ENCODE measurements around the gene C3orf49.

The C3orf49 gene

DNA sequence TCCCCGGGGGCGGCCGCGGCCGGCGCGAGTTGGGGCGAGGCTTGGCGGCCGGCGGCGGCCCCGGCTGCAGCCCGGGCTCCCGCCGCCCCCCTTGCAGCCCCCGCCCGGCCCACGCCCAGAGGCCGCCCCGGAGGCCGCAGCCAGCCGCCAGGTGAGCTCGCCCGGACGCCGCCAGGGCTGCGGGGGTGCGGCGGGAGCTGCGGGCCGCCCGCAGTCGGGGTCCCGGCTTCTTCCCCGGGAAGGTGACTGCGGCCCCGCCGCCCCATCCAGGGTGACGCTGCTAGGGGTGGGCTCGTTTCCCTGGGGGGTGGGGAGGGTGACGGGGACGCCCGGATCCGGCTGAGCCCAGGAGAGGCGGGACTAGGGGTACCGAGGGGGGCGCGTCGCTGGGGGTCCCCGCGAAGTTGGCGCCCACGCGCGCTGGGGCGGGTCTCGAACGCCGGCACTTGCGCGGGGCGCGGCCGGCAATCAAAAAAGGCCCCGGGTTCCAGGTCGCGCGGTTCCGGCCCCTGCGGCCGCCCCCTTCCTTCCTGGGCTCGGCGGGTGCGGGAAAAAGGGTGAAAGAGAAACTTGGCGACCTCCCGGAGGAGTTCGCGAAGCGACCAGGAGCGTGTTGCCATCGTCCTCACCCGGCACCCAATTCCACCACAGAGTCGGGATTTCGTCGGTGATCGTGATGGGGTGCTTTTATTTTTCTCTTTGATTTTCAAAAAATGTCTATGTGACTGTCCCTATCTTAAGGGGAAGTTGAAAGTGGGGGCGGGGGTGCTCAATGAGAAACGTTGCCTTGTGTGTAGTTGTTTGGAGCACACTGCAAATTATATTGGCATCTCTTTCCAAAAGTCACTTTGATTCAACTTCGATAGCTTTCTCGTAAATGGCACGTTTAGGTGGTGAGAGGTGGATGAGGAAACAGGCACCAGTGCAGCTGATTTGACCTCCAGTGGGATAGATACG is 45.2 kb downstream of the C3orf49 start:
- peak; percentile 80 for ATAC-seq
- H3K27ac Mint-ChIP-seq, result peak overlapping the region; percentile 84
- no peaks in the 10 kb centered on the region for H3K36me3 Mint-ChIP-seq
- H3K9me3 Mint-ChIP-seq, result no peaks in the 10 kb centered on the region
- peak overlapping the region; percentile 88 for H3K4me3 Mint-ChIP-seq
- peaks cover 62% of the 10 kb centered on the region for H3K4me1 Mint-ChIP-seq
- no peaks in the 10 kb centered on the region for H3K27me3 Mint-ChIP-seq

- Mint-ChIP-seq H3K27me3 (no peaks in the 10 kb centered on the region), H3K4me3 (peak overlapping the region; percentile 88), H3K27ac (peak overlapping the region; percentile 84), H3K36me3 (no peaks in the 10 kb centered on the region), H3K4me1 (peaks cover 63% of the 10 kb centered on the region), H3K9me3 (no peaks in the 10 kb centered on the region)
- ATAC-seq, result no peak
Measured at GRCh38 chr3:63864965-63865327, 45.8 kb downstream of the C3orf49 start.

DNA sequence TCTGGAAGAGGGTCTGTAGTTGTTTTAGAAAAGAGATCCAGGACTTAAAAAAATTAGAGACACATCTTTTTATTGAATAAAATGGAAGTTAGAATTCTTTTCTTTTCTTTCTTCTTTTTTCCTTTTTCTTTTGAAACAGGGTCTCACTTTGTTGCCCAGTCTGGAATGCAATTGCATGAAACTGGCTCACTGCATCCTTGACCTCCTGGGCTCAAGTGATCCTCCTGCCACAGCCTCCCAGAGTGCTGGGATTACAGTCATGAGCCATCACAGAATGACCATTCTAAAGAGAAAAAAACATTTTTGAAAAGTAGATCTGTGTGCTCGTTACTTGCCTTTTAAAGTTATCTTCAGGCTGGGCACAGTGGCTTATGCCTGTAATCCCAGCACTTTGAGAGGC is 48.1 kb downstream of the C3orf49 start:
- Mint-ChIP-seq H3K27me3 (no peaks in the 10 kb centered on the region), H3K36me3 (no peaks in the 10 kb centered on the region), H3K4me3 (no peak overlapping the region), H3K4me1 (peaks cover 60% of the 10 kb centered on the region), H3K27ac (no peak overlapping the region), H3K9me3 (no peaks in the 10 kb centered on the region)
- ATAC-seq, result no peak

- Mint-ChIP-seq H3K36me3 (peaks cover 7% of the 10 kb centered on the region), H3K9me3 (no peaks in the 10 kb centered on the region), H3K27me3 (no peaks in the 10 kb centered on the region), H3K4me3 (no peak overlapping the region), H3K4me1 (peaks cover 53% of the 10 kb centered on the region), H3K27ac (no peak overlapping the region)
- no peak for ATAC-seq
Measured at GRCh38 chr3:63869940-63870614, 51.0 kb downstream of the C3orf49 start.

DNA sequence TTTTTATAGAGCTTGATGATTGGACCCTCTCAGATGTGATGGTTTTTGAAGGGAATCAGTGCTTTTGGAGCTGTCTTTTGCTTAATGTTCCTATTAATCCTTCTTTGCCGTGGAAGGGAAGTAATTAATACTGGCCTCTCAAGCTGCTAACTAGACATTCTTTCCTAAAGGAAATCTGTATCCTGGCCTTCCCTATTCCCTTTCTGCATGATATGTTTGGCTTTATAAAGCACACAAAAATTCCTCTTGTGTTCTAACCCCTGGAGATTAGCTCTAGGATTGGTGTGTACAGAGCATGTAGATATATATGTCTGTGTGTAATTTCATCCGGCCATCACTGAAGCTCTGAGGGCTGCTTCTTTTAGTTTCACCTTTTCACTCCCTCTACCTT is 51.5 kb downstream of the C3orf49 start:
- no peak overlapping the region for H3K4me3 Mint-ChIP-seq
- H3K4me1 Mint-ChIP-seq, result peaks cover 55% of the 10 kb centered on the region
- H3K27ac Mint-ChIP-seq, result no peak overlapping the region
- H3K27me3 Mint-ChIP-seq, result no peaks in the 10 kb centered on the region
- peaks cover 7% of the 10 kb centered on the region for H3K36me3 Mint-ChIP-seq
- no peak for ATAC-seq
- H3K9me3 Mint-ChIP-seq, result no peaks in the 10 kb centered on the region

- Mint-ChIP-seq H3K36me3 (peaks cover 7% of the 10 kb centered on the region), H3K4me3 (no peak overlapping the region), H3K9me3 (no peaks in the 10 kb centered on the region), H3K27me3 (no peaks in the 10 kb centered on the region), H3K4me1 (peaks cover 67% of the 10 kb centered on the region), H3K27ac (no peak overlapping the region)
- no peak for ATAC-seq
Measured at GRCh38 chr3:63872135-63872924, 53.2 kb downstream of the C3orf49 start.

- no peaks in the 10 kb centered on the region for H3K27me3 Mint-ChIP-seq
- peaks cover 7% of the 10 kb centered on the region for H3K36me3 Mint-ChIP-seq
- no peak overlapping the region for H3K4me3 Mint-ChIP-seq
- H3K4me1 Mint-ChIP-seq, result peaks cover 67% of the 10 kb centered on the region
- no peak for ATAC-seq
- no peak overlapping the region for H3K27ac Mint-ChIP-seq
- H3K9me3 Mint-ChIP-seq, result no peaks in the 10 kb centered on the region
Measured at GRCh38 chr3:63874769-63875168, 55.7 kb downstream of the C3orf49 start.

- H3K27me3 Mint-ChIP-seq, result no peaks in the 10 kb centered on the region
- H3K4me3 Mint-ChIP-seq, result no peak overlapping the region
- ATAC-seq, result no peak
- H3K9me3 Mint-ChIP-seq, result no peaks in the 10 kb centered on the region
- H3K36me3 Mint-ChIP-seq, result peaks cover 7% of the 10 kb centered on the region
- H3K27ac Mint-ChIP-seq, result peak overlapping the region; percentile 35
- H3K4me1 Mint-ChIP-seq, result peaks cover 69% of the 10 kb centered on the region
Measured at GRCh38 chr3:63875510-63875909, 56.4 kb downstream of the C3orf49 start.

- Mint-ChIP-seq H3K27me3 (no peaks in the 10 kb centered on the region), H3K4me1 (peaks cover 69% of the 10 kb centered on the region), H3K36me3 (peaks cover 13% of the 10 kb centered on the region), H3K27ac (peak overlapping the region; percentile 35), H3K9me3 (no peaks in the 10 kb centered on the region), H3K4me3 (no peak overlapping the region)
- ATAC-seq, result no peak
Measured at GRCh38 chr3:63876260-63876659, 57.2 kb downstream of the C3orf49 start.

GRCh38 chr3:63877737-63878393 is 58.8 kb downstream of the C3orf49 start:
- H3K27ac Mint-ChIP-seq, result peak overlapping the region; percentile 1
- no peaks in the 10 kb centered on the region for H3K9me3 Mint-ChIP-seq
- H3K27me3 Mint-ChIP-seq, result no peaks in the 10 kb centered on the region
- no peak for ATAC-seq
- H3K4me1 Mint-ChIP-seq, result peaks cover 67% of the 10 kb centered on the region
- H3K36me3 Mint-ChIP-seq, result peaks cover 13% of the 10 kb centered on the region
- no peak overlapping the region for H3K4me3 Mint-ChIP-seq

DNA sequence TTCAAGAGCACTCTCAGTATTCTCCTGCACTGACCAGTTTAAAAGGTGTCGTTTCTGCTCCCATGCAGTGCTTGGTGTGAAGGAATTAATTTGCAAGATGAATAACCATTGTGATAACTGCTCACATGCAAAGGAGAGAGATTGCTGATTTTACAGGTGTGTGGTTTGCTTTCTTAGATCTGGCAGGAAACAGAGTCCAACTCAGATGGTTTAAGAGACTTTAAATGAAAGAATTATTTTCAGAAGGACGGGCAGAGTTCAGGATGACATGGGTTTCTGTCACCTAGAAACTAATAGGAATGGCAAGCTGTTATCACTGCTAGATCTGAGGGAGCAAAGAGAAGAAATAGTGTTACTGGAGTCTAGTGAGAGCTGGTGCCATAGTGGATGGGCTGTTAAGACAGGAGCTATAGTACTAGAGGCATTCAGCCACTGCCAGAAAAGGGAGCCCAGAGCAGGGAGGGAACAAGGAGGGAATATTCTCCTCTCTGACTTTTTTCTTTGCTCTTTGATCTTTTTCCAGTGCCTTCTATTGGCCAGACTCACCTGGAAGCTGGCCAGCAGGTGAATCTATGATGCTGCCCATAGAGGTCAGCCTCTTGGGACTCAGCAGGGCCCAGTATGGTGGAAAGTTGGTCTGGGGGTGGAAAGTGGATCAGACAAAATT is 59.4 kb downstream of the C3orf49 start:
- no peaks in the 10 kb centered on the region for H3K9me3 Mint-ChIP-seq
- ATAC-seq, result no peak
- no peak overlapping the region for H3K4me3 Mint-ChIP-seq
- H3K36me3 Mint-ChIP-seq, result peaks cover 11% of the 10 kb centered on the region
- H3K4me1 Mint-ChIP-seq, result peaks cover 65% of the 10 kb centered on the region
- peak overlapping the region; percentile 1 for H3K27ac Mint-ChIP-seq
- no peaks in the 10 kb centered on the region for H3K27me3 Mint-ChIP-seq

DNA sequence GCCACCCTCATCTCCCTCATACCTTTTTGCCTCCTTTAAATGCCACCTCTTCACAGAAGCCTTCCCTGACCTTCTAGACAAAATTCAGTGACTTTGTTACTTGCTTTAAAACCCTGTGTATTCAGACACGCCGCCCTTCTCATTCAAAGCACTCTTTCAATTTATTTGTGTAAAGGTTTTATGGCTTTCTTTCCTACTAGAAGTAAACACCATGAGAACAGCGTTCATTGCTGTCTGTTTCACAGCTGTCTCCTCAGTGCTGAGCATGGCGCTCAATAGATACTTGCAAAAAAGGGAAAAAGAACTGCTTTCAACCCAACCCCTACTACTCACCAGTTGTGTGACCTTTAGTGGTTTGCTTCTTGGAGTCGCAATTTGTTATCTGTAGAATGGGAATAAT is 61.6 kb downstream of the C3orf49 start:
- peaks cover 59% of the 10 kb centered on the region for H3K4me1 Mint-ChIP-seq
- no peaks in the 10 kb centered on the region for H3K9me3 Mint-ChIP-seq
- H3K4me3 Mint-ChIP-seq, result no peak overlapping the region
- ATAC-seq, result no peak
- peaks cover 12% of the 10 kb centered on the region for H3K36me3 Mint-ChIP-seq
- peak overlapping the region; percentile 12 for H3K27ac Mint-ChIP-seq
- H3K27me3 Mint-ChIP-seq, result no peaks in the 10 kb centered on the region

DNA sequence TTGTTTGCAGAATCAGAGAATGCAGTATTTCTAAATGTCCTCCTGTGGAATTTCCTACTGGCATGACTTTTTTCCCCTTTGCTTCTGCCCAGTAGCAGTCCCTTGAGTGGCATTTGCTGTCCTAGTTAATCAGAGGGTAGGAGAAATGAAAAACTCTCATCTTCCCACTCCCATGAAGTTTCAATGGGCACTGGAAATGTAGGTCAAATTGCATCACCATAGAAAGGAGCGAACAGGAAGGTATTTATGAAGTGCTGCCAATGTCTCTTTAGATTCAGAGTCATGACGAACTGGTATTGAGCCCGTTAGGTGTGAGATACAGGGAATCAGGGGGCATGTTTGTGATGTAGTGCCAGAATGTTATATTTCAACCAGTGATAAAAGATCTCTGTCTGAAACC is 67.8 kb downstream of the C3orf49 start:
- H3K27me3 Mint-ChIP-seq, result no peaks in the 10 kb centered on the region
- H3K9me3 Mint-ChIP-seq, result no peaks in the 10 kb centered on the region
- H3K27ac Mint-ChIP-seq, result no peak overlapping the region
- ATAC-seq, result no peak
- no peak overlapping the region for H3K4me3 Mint-ChIP-seq
- H3K36me3 Mint-ChIP-seq, result peaks cover 13% of the 10 kb centered on the region
- peaks cover 22% of the 10 kb centered on the region for H3K4me1 Mint-ChIP-seq

DNA sequence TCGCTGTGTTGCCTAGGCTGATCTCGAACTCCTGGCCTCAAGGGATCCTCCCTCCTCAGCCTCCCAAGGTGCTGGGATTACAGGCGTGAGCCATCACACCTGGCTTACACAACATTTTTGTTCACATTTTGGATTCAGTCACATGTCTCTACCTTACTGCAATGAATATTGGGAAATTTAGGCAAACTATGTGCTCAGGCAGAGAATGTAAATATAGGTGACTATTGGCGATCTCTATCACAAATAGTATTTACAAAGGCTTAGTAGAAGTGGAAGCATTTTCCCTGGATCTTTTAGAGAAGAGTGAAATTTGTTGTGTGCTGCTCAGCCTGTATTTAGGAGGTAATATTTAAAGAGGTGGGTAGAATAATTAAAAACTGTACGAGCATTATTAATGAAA is 72.4 kb downstream of the C3orf49 start:
- Mint-ChIP-seq H3K9me3 (no peaks in the 10 kb centered on the region), H3K4me3 (no peak overlapping the region), H3K27me3 (no peaks in the 10 kb centered on the region), H3K36me3 (peaks cover 16% of the 10 kb centered on the region), H3K4me1 (peaks cover 45% of the 10 kb centered on the region), H3K27ac (no peak overlapping the region)
- ATAC-seq, result no peak

Measured in stimulated activated memory B cell treated with anti-CD40 and anti-IgM and Interleukin-4, amounts not matched to agents 10 μg/mL and 1 μg/mL and 100 μg/mL, for 72 hours (primary cell).